OCI-LY1 (cell line): ENCODE measurements around the gene LRFN2.

ENCODE experiments used
- H2AFZ ChIP-seq: fragments of 200-600 bp; sonication (generic), shearing (Covaris generic); 2 replicates; pipeline ENCODE4 v1.6.0; 2014; ENCODE audit warnings: antibody characterized with exemption, mild to moderate bottlenecking, low read length
- H3F3A ChIP-seq: fragments of 200-600 bp; sonication (generic), shearing (Covaris generic); 2 replicates; pipeline ENCODE4 v1.6.0; 2014; ENCODE audit warnings: mild to moderate bottlenecking, antibody characterized with exemption, low read length, moderate library complexity; ENCODE audit not compliant: insufficient read depth
- H3K27ac ChIP-seq: fragments of 200-600 bp; sonication (generic); 2 replicates; pipeline ENCODE4 v1.5.1; 2014; ENCODE audit warnings: low read length, mixed run types, mild to moderate bottlenecking, low read depth; ENCODE audit not compliant: poor library complexity, severe bottlenecking
- H3K27me3 ChIP-seq: fragments of 200-600 bp; sonication (generic); 2 replicates; pipeline ENCODE4 v1.6.0; 2014; ENCODE audit warnings: antibody characterized with exemption, mild to moderate bottlenecking, low read length, moderate library complexity; ENCODE audit not compliant: insufficient read depth
- H3K36me3 ChIP-seq: fragments of 200-600 bp; sonication (generic); 2 replicates; pipeline ENCODE4 v1.6.1; 2014; ENCODE audit warnings: mild to moderate bottlenecking, antibody characterized with exemption, low read length, moderate library complexity, mixed read lengths; ENCODE audit not compliant: insufficient read depth
- H3K4me1 ChIP-seq: fragments of 200-600 bp; sonication (generic); 2 replicates; pipeline ENCODE4 v1.5.1; 2014; ENCODE audit warnings: mild to moderate bottlenecking, low read length, moderate library complexity; ENCODE audit not compliant: insufficient read depth, severe bottlenecking
- H3K4me2 ChIP-seq: fragments of 200-600 bp; sonication (generic), shearing (Covaris generic); 2 replicates; pipeline ENCODE4 v1.6.1; 2014; ENCODE audit warnings: low read length
- H3K4me3 ChIP-seq: fragments of 200-600 bp; sonication (generic); 2 replicates; pipeline ENCODE4 v1.5.1; 2014; ENCODE audit warnings: low read length, low read depth, mild to moderate bottlenecking, mixed read lengths; ENCODE audit not compliant: poor library complexity, severe bottlenecking
- H3K79me2 ChIP-seq: fragments of 200-600 bp; shearing (Covaris generic); 2 replicates; pipeline ENCODE4 v1.6.1; 2016; ENCODE audit warnings: mixed run types, low read length, mixed read lengths; ENCODE audit not compliant: insufficient read depth
- H3K9ac ChIP-seq: fragments of 200-600 bp; sonication (generic), shearing (Covaris generic); 2 replicates; pipeline ENCODE4 v1.6.1; 2014; ENCODE audit warnings: mild to moderate bottlenecking, low read length, mixed read lengths
- H3K9me2 ChIP-seq: fragments of 200-600 bp; sonication (generic), shearing (Covaris generic); 2 replicates; pipeline ENCODE4 v1.6.1; 2014; ENCODE audit warnings: low read depth, mild to moderate bottlenecking, low read length, mixed read lengths
- H3K9me3 ChIP-seq: fragments of 200-600 bp; shearing (Covaris generic); 2 replicates; pipeline ENCODE4 v1.6.1; 2014; ENCODE audit warnings: low read length, mixed read lengths
- H4K20me1 ChIP-seq: fragments of 200-600 bp; sonication (generic), shearing (Covaris generic); 2 replicates; pipeline ENCODE4 v1.6.0; 2016; ENCODE audit warnings: mild to moderate bottlenecking, low read length; ENCODE audit not compliant: insufficient read depth
- CTCF ChIP-seq: fragments of 200-600 bp; sonication (generic), shearing (Covaris generic); IDR thresholded peaks from 2 replicates; pipeline ENCODE4 v1.5.1; 2017; ENCODE audit warnings: mild to moderate bottlenecking, antibody characterized with exemption, low read length, moderate library complexity, mixed read lengths
- EZH2 ChIP-seq: fragments of 200-600 bp; sonication (generic), shearing (Covaris generic); IDR thresholded peaks from 2 replicates; pipeline ENCODE4 v1.8.0; 2017; ENCODE audit warnings: borderline replicate concordance, mixed run types, mild to moderate bottlenecking, antibody characterized with exemption, low read length, moderate library complexity, mixed read lengths

The LRFN2 gene

GRCh38 chr6:40506954-40507353 is 80.2 kb downstream of the LRFN2 start:
- no peak overlapping the region for H2AFZ ChIP-seq
- TF ChIP-seq CTCF (no peak), EZH2 (no peak)

GRCh38 chr6:40505191-40505810 is 81.9 kb downstream of the LRFN2 start:
- H3K4me1 ChIP-seq = no peaks in the 10 kb centered on the region
- no peak overlapping the region for H3K4me2 ChIP-seq
- H4K20me1 ChIP-seq = no peaks in the 10 kb centered on the region
- no peak overlapping the region for H3K4me3 ChIP-seq
- TF ChIP-seq CTCF = no peak
- TF ChIP-seq EZH2 = no peak
- H3K9me3 ChIP-seq = no peaks in the 10 kb centered on the region
- H3K79me2 ChIP-seq = no peaks in the 10 kb centered on the region
- no peak overlapping the region for H3K27ac ChIP-seq
- H3K27me3 ChIP-seq = no peaks in the 10 kb centered on the region
- no peaks in the 10 kb centered on the region for H3F3A ChIP-seq
- H3K9me2 ChIP-seq = no peaks in the 10 kb centered on the region
- H2AFZ ChIP-seq = no peak overlapping the region
- H3K36me3 ChIP-seq = no peaks in the 10 kb centered on the region
- no peak overlapping the region for H3K9ac ChIP-seq

More at GRCh38 chr6:40506954-40507353, 80.2 kb downstream of the LRFN2 start:
- no peaks in the 10 kb centered on the region for H3K79me2 ChIP-seq
- no peak overlapping the region for H3K27ac ChIP-seq
- no peaks in the 10 kb centered on the region for H4K20me1 ChIP-seq
- no peak overlapping the region for H3K4me3 ChIP-seq
- no peaks in the 10 kb centered on the region for H3K4me1 ChIP-seq
- H3K36me3 ChIP-seq = no peaks in the 10 kb centered on the region
- no peaks in the 10 kb centered on the region for H3K27me3 ChIP-seq
- H3K9ac ChIP-seq = no peak overlapping the region
- no peak overlapping the region for H3K4me2 ChIP-seq
- H3K9me3 ChIP-seq = no peaks in the 10 kb centered on the region
- H3F3A ChIP-seq = no peaks in the 10 kb centered on the region
- no peaks in the 10 kb centered on the region for H3K9me2 ChIP-seq

- H3K36me3 ChIP-seq = no peaks in the 10 kb centered on the region
- no peaks in the 10 kb centered on the region for H3K9me2 ChIP-seq
- no peak overlapping the region for H3K4me3 ChIP-seq
- no peaks in the 10 kb centered on the region for H3K4me1 ChIP-seq
- H3K4me2 ChIP-seq = no peak overlapping the region
- no peak overlapping the region for H3K27ac ChIP-seq
- H3K79me2 ChIP-seq = no peaks in the 10 kb centered on the region
- no peaks in the 10 kb centered on the region for H4K20me1 ChIP-seq
- H3K9ac ChIP-seq = no peak overlapping the region
- no peak overlapping the region for H2AFZ ChIP-seq
- H3K9me3 ChIP-seq = no peaks in the 10 kb centered on the region
- H3K27me3 ChIP-seq = no peaks in the 10 kb centered on the region
- no peak for TF ChIP-seq CTCF
- no peak for TF ChIP-seq EZH2
- no peaks in the 10 kb centered on the region for H3F3A ChIP-seq
Measured at GRCh38 chr6:40504274-40504673, 82.9 kb downstream of the LRFN2 start.
